Epithelial cell of prostate (primary cell): ENCODE results near the gene PDE8B.

ENCODE experiments used
- DNase-seq: peaks from one replicate; pipeline ENCODE4 v3.0.0-alpha.2; 2011; ENCODE audit warnings: low read depth, low spot score
- H3K27ac ChIP-seq: fragments of 450-650 bp; 2 replicates; pipeline ENCODE4 v1.5.1; 2017; ENCODE audit warnings: mild to moderate bottlenecking

The PDE8B gene

GRCh38 chr5:77229887-77230286, 19.4 kb downstream of the PDE8B start:
- DNase-seq: no peak
- H3K27ac ChIP-seq: no peak overlapping the region

GRCh38 chr5:77230727-77231470, 20.4 kb downstream of the PDE8B start:
- DNase-seq: no peak
- H3K27ac ChIP-seq: no peak overlapping the region

GRCh38 chr5:77231471-77232138, 21.1 kb downstream of the PDE8B start:
- no peak for DNase-seq
- no peak overlapping the region for H3K27ac ChIP-seq

GRCh38 chr5:77232574-77233358, 22.3 kb downstream of the PDE8B start:
- H3K27ac ChIP-seq: no peak overlapping the region
- DNase-seq: no peak

GRCh38 chr5:77235846-77236721, 25.6 kb downstream of the PDE8B start:
- H3K27ac ChIP-seq: no peak overlapping the region
- DNase-seq: no peak

- no peak overlapping the region for H3K27ac ChIP-seq
- no peak for DNase-seq
Observed at GRCh38 chr5:77239126-77239741, 28.8 kb downstream of the PDE8B start.

GRCh38 chr5:77241444-77241843, 31.0 kb downstream of the PDE8B start:
- DNase-seq: no peak

GRCh38 chr5:77249475-77249874, 39.0 kb downstream of the PDE8B start:
- no peak for DNase-seq
- H3K27ac ChIP-seq: no peak overlapping the region

More at GRCh38 chr5:77241444-77241843, 31.0 kb downstream of the PDE8B start:
- H3K27ac ChIP-seq: no peak overlapping the region

GRCh38 chr5:77250021-77250420, 39.5 kb downstream of the PDE8B start:
- no peak for DNase-seq
- no peak overlapping the region for H3K27ac ChIP-seq

GRCh38 chr5:77251921-77252320, 41.4 kb downstream of the PDE8B start:
- H3K27ac ChIP-seq: no peak overlapping the region
- no peak for DNase-seq

GRCh38 chr5:77255617-77256016, 45.1 kb downstream of the PDE8B start:
- DNase-seq: no peak
- no peak overlapping the region for H3K27ac ChIP-seq

- no peak for DNase-seq
- no peak overlapping the region for H3K27ac ChIP-seq
Observed at GRCh38 chr5:77256406-77256805, 45.9 kb downstream of the PDE8B start.

GRCh38 chr5:77258652-77259051, 48.2 kb downstream of the PDE8B start:
- DNase-seq: no peak
- H3K27ac ChIP-seq: no peak overlapping the region

- no peak overlapping the region for H3K27ac ChIP-seq
- no peak for DNase-seq
Observed at GRCh38 chr5:77259476-77259875, 49.0 kb downstream of the PDE8B start.

- H3K27ac ChIP-seq: no peak overlapping the region
- no peak for DNase-seq
Observed at GRCh38 chr5:77262697-77263096, 52.2 kb downstream of the PDE8B start.

GRCh38 chr5:77266291-77266690, 55.8 kb downstream of the PDE8B start:
- H3K27ac ChIP-seq: no peak overlapping the region
- DNase-seq: no peak

- DNase-seq: no peak
- no peak overlapping the region for H3K27ac ChIP-seq
Observed at GRCh38 chr5:77267496-77267895, 57.0 kb downstream of the PDE8B start.

GRCh38 chr5:77272206-77272605, 61.7 kb downstream of the PDE8B start:
- no peak overlapping the region for H3K27ac ChIP-seq
- no peak for DNase-seq

GRCh38 chr5:77277759-77278158, 67.3 kb downstream of the PDE8B start:
- DNase-seq: no peak
- H3K27ac ChIP-seq: no peak overlapping the region

- no peak for DNase-seq
- H3K27ac ChIP-seq: no peak overlapping the region
Observed at GRCh38 chr5:77280036-77280435, 69.6 kb downstream of the PDE8B start.
